DOHH2 (cell line): ENCODE results near the gene PTEN.

Source experiments
- H3F3A ChIP-seq: fragments of 200-600 bp; sonication (generic), shearing (Covaris generic); 2 replicates; pipeline ENCODE4 v1.6.0; 2016; ENCODE audit warnings: antibody characterized with exemption, mild to moderate bottlenecking; ENCODE audit not compliant: control insufficient read depth, insufficient read depth
- H3K27ac ChIP-seq: fragments of 200-600 bp; sonication (generic); 2 replicates; pipeline ENCODE4 v1.5.1; 2014; ENCODE audit warnings: low read depth, mild to moderate bottlenecking, low read length, moderate library complexity
- H3K27me3 ChIP-seq: fragments of 200-600 bp; sonication (generic); 2 replicates; pipeline ENCODE4 v1.6.1; 2014; ENCODE audit warnings: mild to moderate bottlenecking, low read length, mixed read lengths; ENCODE audit not compliant: control insufficient read depth
- H3K36me3 ChIP-seq: fragments of 200-600 bp; sonication (generic); 2 replicates; pipeline ENCODE4 v1.6.1; 2014; ENCODE audit warnings: mild to moderate bottlenecking, low read length, moderate library complexity, mixed read lengths; ENCODE audit not compliant: control insufficient read depth
- H3K4me1 ChIP-seq: fragments of 200-600 bp; sonication (generic); 2 replicates; pipeline ENCODE4 v1.6.1; 2014; ENCODE audit warnings: mild to moderate bottlenecking, low read length, mixed read lengths; ENCODE audit not compliant: control insufficient read depth
- H3K4me2 ChIP-seq: fragments of 200-600 bp; sonication (generic); 2 replicates; pipeline ENCODE4 v1.6.0; 2014; ENCODE audit warnings: mild to moderate bottlenecking, low read length, moderate library complexity
- H3K4me3 ChIP-seq: fragments of 200-600 bp; sonication (generic); 2 replicates; pipeline ENCODE4 v1.5.1; 2014; ENCODE audit warnings: mild to moderate bottlenecking, low read length, mixed read lengths
- H3K79me2 ChIP-seq: fragments of 200-600 bp; sonication (generic); 2 replicates; pipeline ENCODE4 v1.6.1; 2014; ENCODE audit warnings: mild to moderate bottlenecking, low read length, mixed read lengths; ENCODE audit not compliant: control insufficient read depth
- H3K9me2 ChIP-seq: fragments of 200-600 bp; sonication (generic); replicated peaks from 2 replicates; pipeline ENCODE4 v1.6.1; 2014; ENCODE audit warnings: mild to moderate bottlenecking, low read length, mixed read lengths; ENCODE audit not compliant: control insufficient read depth
- H3K9me3 ChIP-seq: fragments of 200-600 bp; sonication (generic); 2 replicates; pipeline ENCODE4 v1.6.1; 2014; ENCODE audit warnings: antibody characterized with exemption, low read length, mixed read lengths; ENCODE audit not compliant: control insufficient read depth, insufficient read depth
- H4K20me1 ChIP-seq: fragments of 200-600 bp; sonication (generic); 2 replicates; pipeline ENCODE4 v1.6.0; 2014; ENCODE audit warnings: low read depth, mild to moderate bottlenecking, antibody characterized with exemption, low read length, moderate library complexity; ENCODE audit not compliant: control insufficient read depth, insufficient read depth
- EZH2phosphoT487 ChIP-seq: fragments of 200-600 bp; sonication (generic); IDR thresholded peaks from 2 replicates; pipeline ENCODE4 v1.6.1; 2017; ENCODE audit warnings: borderline replicate concordance, mild to moderate bottlenecking, antibody characterized with exemption, low read length, moderate library complexity, mixed read lengths
- TF ChIP-seq, protein P1 (sequence below): fragments of 200-600 bp; sonication (generic); IDR thresholded peaks from one replicate; pipeline ENCODE4 v1.5.1; 2014; ENCODE audit warnings: antibody characterized with exemption, mild to moderate bottlenecking, low read depth, low read length; ENCODE audit not compliant: poor library complexity, severe bottlenecking

The PTEN gene

GRCh38 chr10:87991946-87992345 is 128.5 kb downstream of the PTEN start:
- no peak overlapping the region for H3K4me2 ChIP-seq
- H3K79me2 ChIP-seq = no peaks in the 10 kb centered on the region
- no peak overlapping the region for H3K27ac ChIP-seq
- TF ChIP-seq EZH2phosphoT487 = no peak
- TF ChIP-seq, protein P1, sequence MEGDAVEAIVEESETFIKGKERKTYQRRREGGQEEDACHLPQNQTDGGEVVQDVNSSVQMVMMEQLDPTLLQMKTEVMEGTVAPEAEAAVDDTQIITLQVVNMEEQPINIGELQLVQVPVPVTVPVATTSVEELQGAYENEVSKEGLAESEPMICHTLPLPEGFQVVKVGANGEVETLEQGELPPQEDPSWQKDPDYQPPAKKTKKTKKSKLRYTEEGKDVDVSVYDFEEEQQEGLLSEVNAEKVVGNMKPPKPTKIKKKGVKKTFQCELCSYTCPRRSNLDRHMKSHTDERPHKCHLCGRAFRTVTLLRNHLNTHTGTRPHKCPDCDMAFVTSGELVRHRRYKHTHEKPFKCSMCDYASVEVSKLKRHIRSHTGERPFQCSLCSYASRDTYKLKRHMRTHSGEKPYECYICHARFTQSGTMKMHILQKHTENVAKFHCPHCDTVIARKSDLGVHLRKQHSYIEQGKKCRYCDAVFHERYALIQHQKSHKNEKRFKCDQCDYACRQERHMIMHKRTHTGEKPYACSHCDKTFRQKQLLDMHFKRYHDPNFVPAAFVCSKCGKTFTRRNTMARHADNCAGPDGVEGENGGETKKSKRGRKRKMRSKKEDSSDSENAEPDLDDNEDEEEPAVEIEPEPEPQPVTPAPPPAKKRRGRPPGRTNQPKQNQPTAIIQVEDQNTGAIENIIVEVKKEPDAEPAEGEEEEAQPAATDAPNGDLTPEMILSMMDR = no peak
- no peaks in the 10 kb centered on the region for H3K9me2 ChIP-seq
- H3K4me3 ChIP-seq = no peak overlapping the region
- H3K36me3 ChIP-seq = no peaks in the 10 kb centered on the region
- no peaks in the 10 kb centered on the region for H3F3A ChIP-seq
- 0 out of 2 replicates have a peak, but pooled peaks cover 2% of the 10 kb centered on the region for H3K4me1 ChIP-seq
- no peaks in the 10 kb centered on the region for H3K27me3 ChIP-seq
- no peaks in the 10 kb centered on the region for H3K9me3 ChIP-seq
- H4K20me1 ChIP-seq = no peaks in the 10 kb centered on the region

GRCh38 chr10:88004451-88004850 is 141.0 kb downstream of the PTEN start:
- Histone ChIP-seq H3K4me2 (no peak overlapping the region), H3K27ac (no peak overlapping the region)

DNA sequence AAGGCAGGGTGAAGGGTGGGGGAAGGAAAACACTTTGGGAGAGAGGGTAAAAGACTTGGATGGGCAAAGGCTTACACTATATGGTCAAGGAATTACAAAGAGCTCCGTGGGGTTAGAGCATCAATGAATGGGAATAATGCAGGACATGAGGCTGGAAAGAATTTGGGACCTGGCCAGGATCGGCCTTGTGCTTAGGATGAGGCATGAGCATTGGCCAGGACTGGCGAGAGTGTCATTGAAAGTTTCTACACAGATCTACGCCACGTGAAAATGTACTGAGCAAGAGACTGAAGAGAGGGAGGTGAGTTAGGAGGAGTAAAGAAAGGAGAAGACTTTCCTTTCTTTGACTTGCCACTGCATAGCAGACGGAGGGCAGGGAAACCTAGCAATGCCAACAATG is 142.8 kb downstream of the PTEN start:
- H4K20me1 ChIP-seq = no peaks in the 10 kb centered on the region

More at GRCh38 chr10:88004451-88004850, 141.0 kb downstream of the PTEN start:
- Histone ChIP-seq H3F3A (no peaks in the 10 kb centered on the region), H4K20me1 (no peaks in the 10 kb centered on the region), H3K27me3 (no peaks in the 10 kb centered on the region), H3K79me2 (no peaks in the 10 kb centered on the region), H3K36me3 (no peaks in the 10 kb centered on the region), H3K4me3 (no peak overlapping the region), H3K9me3 (no peaks in the 10 kb centered on the region), H3K9me2 (no peaks in the 10 kb centered on the region), H3K4me1 (no peaks in the 10 kb centered on the region)
- TF ChIP-seq EZH2phosphoT487 = no peak
- TF ChIP-seq, protein P1 = no peak

More for the DNA sequence above, 142.8 kb downstream of the PTEN start:
- no peaks in the 10 kb centered on the region for H3K4me1 ChIP-seq
- H3K9me3 ChIP-seq = peaks cover 2% of the 10 kb centered on the region; the same call in 1 of the 2 replicates
- H3K27ac ChIP-seq = no peak overlapping the region
- no peak overlapping the region for H3K4me3 ChIP-seq
- H3K4me2 ChIP-seq = no peak overlapping the region
- no peaks in the 10 kb centered on the region for H3K27me3 ChIP-seq
- no peaks in the 10 kb centered on the region for H3K36me3 ChIP-seq
- no peaks in the 10 kb centered on the region for H3F3A ChIP-seq
- no peaks in the 10 kb centered on the region for H3K79me2 ChIP-seq
- TF ChIP-seq, protein P1 = no peak
- TF ChIP-seq EZH2phosphoT487 = no peak
- H3K9me2 ChIP-seq = no peaks in the 10 kb centered on the region
